HG02973 (cell line): ENCODE measurements around the gene BPHL.
"Not testable (repeated sequence)": the region's sequence is repeated elsewhere in the genome, so short reads cannot be mapped to it uniquely, and the experiment has no call there.

ENCODE experiments used
- ATAC-seq: cut with Tn5 transposase; IDR thresholded peaks from one replicate; pipeline ENCODE4 v1.9.1; 2021; ENCODE audit warnings: moderate library complexity; ENCODE audit not compliant: unreplicated experiment

The BPHL gene

GRCh38 chr6:3120765-3121089 lies 2.2 kb downstream of the BPHL start:
- no peak for ATAC-seq

GRCh38 chr6:3122823-3123182 lies 4.3 kb downstream of the BPHL start:
- no peak for ATAC-seq

- no peak for ATAC-seq
These were observed 6.2 kb downstream of the BPHL start for GRCh38 chr6:3124667-3125066.

DNA sequence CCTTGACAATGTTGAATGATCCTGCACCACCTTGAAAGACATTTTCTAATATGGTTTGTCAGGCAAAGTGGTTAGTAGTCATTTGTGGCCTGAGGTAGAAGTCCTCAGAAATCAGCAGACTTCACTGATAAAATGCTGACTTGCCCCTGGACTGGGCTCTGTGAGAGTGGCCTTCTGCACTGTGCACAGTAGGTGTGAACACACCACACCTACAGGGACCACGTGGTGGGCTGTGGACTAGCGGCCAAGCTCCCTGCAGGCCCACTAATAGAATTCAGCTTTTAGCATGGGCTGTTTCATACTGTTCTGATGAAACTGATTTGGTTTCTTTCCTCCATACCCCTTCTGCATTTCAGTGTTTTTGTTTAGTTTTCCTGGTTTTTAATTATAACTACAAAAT lies 7.3 kb downstream of the BPHL start:
- no peak for ATAC-seq

- no peak for ATAC-seq
These were observed 10.0 kb downstream of the BPHL start for GRCh38 chr6:3128356-3129108.

DNA sequence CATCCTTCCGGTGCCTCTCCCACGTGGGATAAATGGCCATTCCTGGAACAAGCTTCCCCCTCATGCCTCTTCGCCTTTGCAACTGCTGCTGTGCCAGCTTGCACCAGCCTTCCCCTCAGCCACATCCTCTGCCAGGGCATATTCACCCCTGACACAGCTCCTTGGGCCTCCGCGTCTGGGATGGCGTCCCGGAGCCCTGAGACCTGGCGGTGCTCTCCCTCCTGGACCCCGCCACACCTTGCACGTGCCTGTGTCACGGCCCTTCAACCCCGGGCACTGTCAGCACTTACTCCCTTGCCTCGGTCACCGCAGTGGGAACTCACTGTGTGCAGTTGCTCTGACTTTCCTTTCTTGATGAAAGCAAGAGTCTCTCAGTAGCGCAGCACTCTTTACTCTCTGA lies 13.2 kb downstream of the BPHL start:
- ATAC-seq = no peak

DNA sequence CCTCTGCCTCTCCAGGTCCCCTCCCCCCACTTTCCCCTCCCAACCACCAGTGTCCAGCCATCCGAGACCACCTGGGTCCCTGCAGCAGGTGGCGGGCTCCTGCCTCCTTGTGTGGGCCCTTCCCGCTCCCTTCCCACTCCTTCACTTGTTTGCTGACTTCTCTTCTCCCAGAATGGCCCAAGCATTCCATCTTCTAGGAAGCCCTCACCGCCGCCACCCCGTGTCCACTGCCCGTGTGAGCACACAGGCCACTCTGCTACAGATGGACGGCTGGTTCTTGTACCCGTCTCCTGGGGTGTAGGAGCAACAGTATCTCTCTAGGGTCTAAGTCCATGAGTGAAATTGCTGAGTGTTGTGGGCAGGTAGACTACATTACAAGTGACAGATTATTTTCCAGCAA lies 15.0 kb downstream of the BPHL start:
- ATAC-seq = no peak

DNA sequence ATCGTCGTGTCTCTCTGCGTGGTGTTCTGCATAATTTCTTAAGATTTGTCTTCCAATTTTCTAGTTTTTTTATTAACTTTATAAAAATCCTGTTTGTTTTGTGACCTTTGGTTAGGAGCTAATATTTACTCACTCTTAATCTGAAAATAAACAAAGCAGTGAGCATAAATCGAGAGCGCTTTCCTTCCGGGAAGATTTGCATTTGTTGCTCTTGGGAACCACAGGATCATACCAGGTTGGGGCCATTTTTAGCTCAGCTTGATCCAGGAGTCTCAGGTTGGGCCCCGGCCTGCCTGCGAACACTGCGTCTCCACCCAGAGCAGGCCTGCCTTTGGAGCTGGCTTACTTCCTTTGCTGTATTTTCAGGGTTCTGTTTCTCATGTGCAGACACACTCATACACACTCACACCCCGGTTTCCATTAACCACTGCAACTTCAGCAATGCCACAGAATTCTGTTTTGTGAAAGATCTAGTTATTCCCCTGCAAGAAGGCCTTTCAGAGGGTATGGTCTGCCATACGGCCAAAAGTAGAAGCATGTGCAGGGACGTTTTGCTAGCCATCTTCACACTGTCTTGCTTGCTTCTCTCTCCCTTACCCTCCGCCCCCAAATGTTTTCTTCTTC lies 17.3 kb downstream of the BPHL start:
- no peak for ATAC-seq

DNA sequence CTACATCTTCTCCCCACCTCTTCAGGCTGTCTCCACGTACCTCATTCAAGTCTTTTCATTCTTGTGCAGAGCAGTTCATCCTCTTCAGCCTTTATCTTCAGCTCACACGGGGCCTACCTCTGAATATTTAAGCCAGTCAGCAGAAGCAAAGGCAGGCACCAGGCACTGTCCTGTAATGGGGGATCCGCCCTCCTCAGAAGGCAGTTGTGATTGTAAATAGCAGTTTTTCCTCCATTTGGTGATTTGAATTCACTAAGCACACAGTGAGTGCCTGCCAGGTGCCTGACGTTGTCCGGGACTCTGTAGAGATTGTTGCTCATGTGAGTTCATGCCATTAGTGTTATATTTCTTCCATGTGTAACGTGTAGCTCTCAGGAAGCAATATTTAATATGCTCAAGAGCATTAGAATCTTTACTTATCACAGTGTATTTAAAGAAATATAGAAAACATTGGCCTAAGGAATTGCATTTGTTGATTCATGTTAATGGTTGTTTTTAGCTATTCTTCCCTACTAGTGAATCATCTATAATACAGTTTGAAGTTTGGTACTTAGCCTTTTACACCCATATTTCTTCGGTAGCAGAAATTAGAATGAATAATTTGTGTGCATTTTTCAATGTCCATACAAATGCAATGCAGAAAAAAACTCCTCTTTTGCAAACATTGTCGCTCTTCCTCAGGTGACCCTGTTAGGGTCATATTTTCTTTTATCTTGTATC lies 17.9 kb downstream of the BPHL start:
- ATAC-seq = no peak

GRCh38 chr6:3137057-3137777 lies 18.7 kb downstream of the BPHL start:
- no peak for ATAC-seq

- not testable (repeated sequence) for ATAC-seq
These were observed 19.4 kb downstream of the BPHL start for GRCh38 chr6:3137873-3138272.

GRCh38 chr6:3138341-3138740 lies 19.8 kb downstream of the BPHL start:
- ATAC-seq = no peak

- ATAC-seq = no peak
These were observed 20.8 kb downstream of the BPHL start for GRCh38 chr6:3139090-3139903.

- no peak for ATAC-seq
These were observed 21.7 kb downstream of the BPHL start for GRCh38 chr6:3140201-3140600.

GRCh38 chr6:3142536-3142935 lies 24.0 kb downstream of the BPHL start:
- no peak for ATAC-seq

DNA sequence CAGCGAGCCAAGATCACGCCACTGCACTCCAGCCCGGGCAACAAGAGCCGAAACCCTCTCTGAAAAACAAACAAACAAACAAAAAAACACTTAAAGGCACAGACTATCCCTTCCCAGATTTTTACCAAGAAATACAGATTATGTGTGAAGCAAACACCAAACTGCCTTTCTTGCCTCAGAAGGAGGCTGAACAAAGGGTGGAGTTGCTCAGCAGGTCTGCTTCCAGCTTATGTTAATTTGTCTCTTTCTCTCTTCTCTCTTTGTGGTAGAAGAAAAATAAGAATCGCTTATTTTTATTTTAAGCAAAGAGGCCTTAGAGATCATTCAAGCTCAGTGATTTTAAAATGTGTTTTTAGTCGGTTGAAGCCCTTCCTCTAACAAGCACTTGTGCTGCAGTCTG lies 24.6 kb downstream of the BPHL start:
- ATAC-seq = no peak

DNA sequence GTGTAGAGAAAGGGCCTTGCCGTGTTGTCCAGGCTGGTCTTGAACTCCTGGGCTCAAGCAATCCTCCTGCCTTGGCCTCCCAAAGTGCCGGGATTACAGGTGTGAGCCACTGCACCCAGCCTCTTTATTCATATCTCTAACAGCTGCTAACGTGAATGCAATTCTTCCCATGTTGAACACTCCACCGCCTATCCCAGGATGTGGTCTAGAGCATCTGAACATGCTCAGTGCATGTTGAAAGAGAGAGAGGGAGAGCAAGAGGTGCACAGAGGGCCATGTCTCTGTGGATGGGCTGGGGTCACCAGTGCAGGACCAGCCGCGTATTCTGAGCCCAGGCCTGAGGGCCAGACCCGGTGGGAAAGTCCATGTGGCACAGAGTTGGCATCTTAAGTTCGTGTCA lies 26.1 kb downstream of the BPHL start:
- ATAC-seq = no peak

- ATAC-seq = no peak
These were observed 29.6 kb downstream of the BPHL start for GRCh38 chr6:3147914-3148757.

GRCh38 chr6:3151691-3152090 lies 33.2 kb downstream of the BPHL start:
- ATAC-seq = no peak

DNA sequence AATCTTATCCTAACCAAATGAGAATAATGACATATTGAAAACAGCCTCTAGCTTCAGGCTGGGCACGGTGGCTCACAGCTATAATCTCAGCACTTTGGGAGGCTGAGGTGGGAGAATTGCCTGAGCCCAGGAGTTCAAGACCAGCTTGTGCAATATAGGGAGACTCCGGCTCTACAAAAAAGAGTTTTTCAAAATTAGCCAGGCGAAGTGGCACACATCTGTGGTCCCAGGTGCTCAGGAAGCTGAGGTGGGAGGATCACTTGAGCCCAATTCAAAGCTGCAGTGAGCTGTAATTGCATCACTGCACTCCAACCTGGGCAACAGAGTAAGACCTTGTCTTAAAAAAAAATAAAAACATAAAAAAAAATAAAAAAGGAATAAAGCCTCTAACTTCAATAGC lies 34.2 kb downstream of the BPHL start:
- no peak for ATAC-seq
